CD4-positive, alpha-beta memory T cell (primary cell): ENCODE measurements around the gene IQGAP2. TPM values are rescaled to one million over a fixed set of nuclear protein-coding genes. Genes with fewer than 3 reads are reported as not detected.

ENCODE experiments used
- CTCF ChIA-PET: fragments of 350-600 bp; sonication (Branson Sonifier 250); formaldehyde crosslinking; loops from one replicate; lab custom pipeline; 2021; ENCODE audit warnings: inconsistent platforms; ENCODE audit not compliant: partially characterized antibody; lab: Charles Lee
- POLR2A ChIA-PET: fragments of 350-600 bp; sonication (Branson Sonifier 250); formaldehyde crosslinking; loops from one replicate; lab custom pipeline; 2021; ENCODE audit not compliant: partially characterized antibody; lab: Charles Lee
- DNase-seq, 5 donors: peaks; one replicate each; pipeline versions ENCODE4 v3.0.0 to v3.0.0-alpha.2; 2020 to 2022; ENCODE audit warnings: mixed read lengths in 1 of 5
- H3K27ac ChIP-seq: one replicate; pipeline ENCODE4 v1.7.0; 2013; ENCODE audit warnings: low read depth, low read length
- H3K27me3 ChIP-seq: 2 replicates; pipeline ENCODE4 v1.7.0; 2013; ENCODE audit warnings: mild to moderate bottlenecking, low read length, moderate library complexity; ENCODE audit not compliant: insufficient read depth
- H3K36me3 ChIP-seq: 2 replicates; pipeline ENCODE4 v1.7.0; 2013; ENCODE audit warnings: mild to moderate bottlenecking, low read length, moderate library complexity; ENCODE audit not compliant: insufficient read depth
- H3K4me1 ChIP-seq: 2 replicates; pipeline ENCODE4 v1.7.0; 2013; ENCODE audit warnings: mild to moderate bottlenecking, low read length, moderate library complexity; ENCODE audit not compliant: insufficient read depth
- H3K4me3 ChIP-seq, 2 donors: one replicate each; pipeline ENCODE4 v1.7.0; 2013; ENCODE audit warnings: low read length in 2 of 2, mild to moderate bottlenecking in 1 of 2
- H3K9me3 ChIP-seq, 2 donors: one replicate each; pipeline ENCODE4 v1.7.0; 2013; ENCODE audit warnings: low read length in 2 of 2, control low read depth in 1 of 2; ENCODE audit not compliant: control insufficient read depth in 1 of 2
- H3K27ac Mint-ChIP-seq, 7 donors: one replicate each; pipeline ENCODE4 v1.8.0; 2020 to 2021; ENCODE audit warnings: mixed read lengths in 7 of 7, mild to moderate bottlenecking in 6 of 7, inconsistent platforms in 3 of 7, moderate library complexity in 3 of 7
- H3K27me3 Mint-ChIP-seq, 2 donors: one replicate each; pipeline ENCODE4 v1.8.0; 2020 to 2021; ENCODE audit warnings: mixed read lengths in 2 of 2
- H3K36me3 Mint-ChIP-seq, 2 donors: one replicate each; pipeline ENCODE4 v1.8.0; 2020 to 2021; ENCODE audit warnings: mixed read lengths in 2 of 2, inconsistent platforms in 1 of 2, mild to moderate bottlenecking in 1 of 2
- H3K4me1 Mint-ChIP-seq, 4 donors: one replicate each; pipeline ENCODE4 v1.8.0; 2020 to 2021; ENCODE audit warnings: mixed read lengths in 4 of 4, mild to moderate bottlenecking in 1 of 4
- H3K4me3 Mint-ChIP-seq, 8 donors: one replicate each; pipeline ENCODE4 v1.8.0; 2020 to 2021; ENCODE audit warnings: mixed read lengths in 8 of 8, mild to moderate bottlenecking in 7 of 8, moderate library complexity in 6 of 8, inconsistent platforms in 3 of 8
- H3K9me3 Mint-ChIP-seq, 8 donors: one replicate each; pipeline ENCODE4 v1.8.0; 2020 to 2021; ENCODE audit warnings: mixed read lengths in 8 of 8, mild to moderate bottlenecking in 5 of 8, inconsistent platforms in 3 of 8, moderate library complexity in 1 of 8
- intact Hi-C: fragments of 100-400 bp; cut with micrococcal nuclease; formaldehyde crosslinking; loops from one replicate; pipeline ENCODE4 v1.15.1; 2023
- polyA plus RNA-seq, 2 donors: library from polyadenylated mRNA; unstranded; fragments of 300-500 nt; fragmentation: Illumina TruSeq; gene quantifications; one replicate each; pipeline ENCODE4 v1.2.3, GENCODE V29; 2021
- total RNA-seq, 2 experiments: library from RNA; stranded (reverse); gene quantifications; one replicate each; pipeline ENCODE4 v1.2.3, GENCODE V29; 2021

IQGAP2 gene
- total and polyA plus RNA-seq, 4 experiments from 2014 or later, result 24.7 to 126 (median 98.5) TPM

DNA sequence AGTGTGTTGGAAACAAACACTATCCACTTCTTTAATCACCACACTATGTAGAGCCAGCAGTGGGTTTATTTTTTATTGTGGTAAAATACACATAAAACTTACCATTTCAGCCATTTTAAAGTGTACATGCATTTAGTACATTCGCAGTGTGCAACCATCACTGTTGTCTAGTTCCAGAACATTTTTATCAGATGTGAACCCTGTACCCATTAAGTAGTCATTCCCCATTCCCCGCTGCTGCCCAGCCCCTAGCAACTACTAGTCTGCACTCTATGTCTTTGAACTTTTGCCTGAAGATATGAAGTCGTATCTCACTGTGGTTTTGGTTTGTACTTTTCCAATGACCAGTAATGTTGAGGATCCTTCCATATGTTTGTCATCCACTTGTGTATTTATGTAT, 282.6 kb downstream of the IQGAP2 start:
- no peak for DNase-seq
- intact Hi-C loops, result no loop called here
- H3K27ac ChIP-seq, result no peak overlapping the region
- H3K9me3 ChIP-seq, result no peaks in the 10 kb centered on the region
- peaks cover 6% of the 10 kb centered on the region for H3K36me3 ChIP-seq
- H3K36me3 Mint-ChIP-seq, result peaks cover 63 to 77% of the 10 kb centered on the region in 2 donors
- H3K27me3 ChIP-seq, result no peaks in the 10 kb centered on the region
- H3K4me1 Mint-ChIP-seq, result peaks cover 0 to 6% (median 1%) of the 10 kb centered on the region in 4 donors
- peak overlapping the region in 2 of 7 donors; percentile 3 to 79 for H3K27ac Mint-ChIP-seq
- no peaks in the 10 kb centered on the region for H3K4me1 ChIP-seq
- CTCF ChIA-PET, result no interaction called here
- H3K9me3 Mint-ChIP-seq, result no peaks in the 10 kb centered on the region
- no peaks in the 10 kb centered on the region for H3K27me3 Mint-ChIP-seq
- POLR2A ChIA-PET, result no interaction called here
- no peak overlapping the region for H3K4me3 ChIP-seq
- H3K4me3 Mint-ChIP-seq, result peak overlapping the region in 1 of 8 donors; percentile 21

DNA sequence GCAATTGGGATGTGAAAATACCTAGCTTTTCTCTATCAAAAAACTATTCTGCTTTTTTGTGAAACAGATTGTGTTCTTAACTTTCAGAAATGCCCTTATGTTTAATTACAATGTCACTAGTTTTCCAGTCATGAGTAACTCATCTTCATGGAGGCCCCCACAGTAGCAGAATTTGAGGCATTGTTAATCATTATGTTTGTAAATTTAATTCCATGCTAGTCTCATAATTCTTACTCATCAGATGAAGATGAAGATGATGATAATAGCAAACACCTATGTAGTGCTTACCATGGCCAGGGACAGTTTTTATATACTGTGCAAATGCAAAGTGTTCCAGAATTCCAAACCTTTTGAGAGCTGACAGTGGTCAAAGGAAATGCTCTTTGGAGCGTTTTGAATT, 285.1 kb downstream of the IQGAP2 start:
- no peaks in the 10 kb centered on the region for H3K9me3 ChIP-seq
- no peaks in the 10 kb centered on the region for H3K27me3 ChIP-seq
- POLR2A ChIA-PET, result no interaction called here
- no peak overlapping the region for H3K4me3 ChIP-seq
- H3K36me3 ChIP-seq, result peaks cover 11% of the 10 kb centered on the region
- Mint-ChIP-seq H3K9me3 (no peaks in the 10 kb centered on the region), H3K27ac (no peak overlapping the region), H3K4me3 (no peak overlapping the region), H3K36me3 (peaks cover 55 to 87% of the 10 kb centered on the region in 2 donors), H3K4me1 (peaks cover 0 to 11% (median 3%) of the 10 kb centered on the region in 4 donors), H3K27me3 (no peaks in the 10 kb centered on the region)
- CTCF ChIA-PET, result interaction anchor here (0.7 to 0.9 kb wide), 2 partner anchors 51 to 86 kb away, joined by 3 to 4 read pairs; no protein-coding TSS in a partner anchor
- intact Hi-C loops, result no loop called here
- DNase-seq, result no peak
- H3K4me1 ChIP-seq, result no peaks in the 10 kb centered on the region
- H3K27ac ChIP-seq, result no peak overlapping the region

DNA sequence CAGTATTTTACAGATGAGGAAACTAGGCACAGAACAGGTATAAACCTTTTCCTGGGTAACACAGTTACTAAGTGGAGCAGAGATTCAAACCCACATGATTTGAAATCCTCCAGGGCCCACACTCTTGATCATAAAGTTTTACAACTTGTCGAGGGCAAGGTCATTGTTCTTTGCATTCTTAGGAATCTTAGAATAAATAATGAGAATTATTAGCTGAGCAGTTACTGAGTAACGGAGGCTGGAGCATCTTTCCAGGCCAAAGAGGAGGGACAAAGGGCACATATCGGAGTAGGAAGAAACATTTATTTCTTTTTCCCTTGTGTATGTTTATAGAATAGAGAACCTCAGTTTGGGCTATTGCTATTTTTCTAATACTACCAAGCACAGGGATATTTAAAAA, 285.8 kb downstream of the IQGAP2 start:
- Mint-ChIP-seq H3K4me3 (no peak overlapping the region), H3K27ac (no peak overlapping the region), H3K9me3 (no peaks in the 10 kb centered on the region), H3K36me3 (peaks cover 48 to 87% of the 10 kb centered on the region in 2 donors), H3K4me1 (peaks cover 0 to 11% (median 3%) of the 10 kb centered on the region in 4 donors), H3K27me3 (no peaks in the 10 kb centered on the region)
- H3K4me1 ChIP-seq, result no peaks in the 10 kb centered on the region
- H3K36me3 ChIP-seq, result peaks cover 17% of the 10 kb centered on the region
- H3K27ac ChIP-seq, result no peak overlapping the region
- no peaks in the 10 kb centered on the region for H3K27me3 ChIP-seq
- no peak for DNase-seq
- no peak overlapping the region for H3K4me3 ChIP-seq
- ChIA-PET POLR2A (no interaction called here), CTCF (interaction anchor here (0.7 kb wide), 1 partner anchor 86 kb away, joined by 3 read pairs; no protein-coding TSS in a partner anchor)
- H3K9me3 ChIP-seq, result no peaks in the 10 kb centered on the region
- intact Hi-C loops, result no loop called here

DNA sequence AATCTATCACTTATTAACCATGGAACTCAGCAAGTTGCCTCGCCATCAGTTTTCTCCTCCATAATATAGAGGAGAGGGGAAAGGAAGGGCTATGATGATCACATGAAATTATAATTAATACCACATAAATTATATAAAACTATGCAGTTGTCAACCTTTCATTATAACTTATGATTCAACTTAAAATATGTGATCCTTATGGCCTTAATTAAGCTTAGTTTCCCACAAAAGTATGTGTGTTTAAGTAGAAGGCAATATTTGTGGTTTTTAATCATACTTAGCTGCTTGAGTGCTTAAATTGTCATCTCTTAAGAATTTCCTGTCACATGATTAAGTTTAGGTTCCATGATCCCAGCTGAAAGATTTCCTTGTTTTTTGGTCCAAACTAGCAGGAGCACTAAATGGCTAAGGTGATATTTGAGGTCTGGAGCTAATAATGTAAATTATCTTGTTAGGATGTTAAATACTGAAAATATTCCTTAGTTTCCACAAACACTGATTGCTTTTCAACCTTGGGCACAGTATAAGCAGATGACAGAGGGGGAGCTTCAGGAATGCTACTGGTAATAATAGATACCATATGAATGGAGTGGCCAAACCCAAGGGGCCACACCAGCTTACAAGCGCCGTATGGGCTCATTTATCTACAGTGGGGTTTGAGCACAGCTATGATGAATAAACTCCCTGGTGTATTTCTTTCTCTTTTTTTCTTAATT, 286.4 kb downstream of the IQGAP2 start:
- Histone ChIP-seq H3K27ac (no peak overlapping the region), H3K36me3 (peaks cover 21% of the 10 kb centered on the region), H3K4me3 (no peak overlapping the region), H3K4me1 (no peaks in the 10 kb centered on the region), H3K9me3 (no peaks in the 10 kb centered on the region), H3K27me3 (no peaks in the 10 kb centered on the region)
- no peak for DNase-seq
- CTCF ChIA-PET, result interaction anchor here (0.7 to 5.1 kb wide), 4 partner anchors 21 to 87 kb away, joined by 3 to 20 read pairs (median 4); no protein-coding TSS in a partner anchor
- Mint-ChIP-seq H3K27me3 (no peaks in the 10 kb centered on the region), H3K4me1 (peaks cover 0 to 11% (median 3%) of the 10 kb centered on the region in 4 donors), H3K4me3 (no peak overlapping the region), H3K36me3 (peaks cover 44 to 83% of the 10 kb centered on the region in 2 donors), H3K9me3 (no peaks in the 10 kb centered on the region), H3K27ac (peak overlapping the region in 1 of 7 donors; percentile 29)
- POLR2A ChIA-PET, result no interaction called here
- intact Hi-C loops, result no loop called here

DNA sequence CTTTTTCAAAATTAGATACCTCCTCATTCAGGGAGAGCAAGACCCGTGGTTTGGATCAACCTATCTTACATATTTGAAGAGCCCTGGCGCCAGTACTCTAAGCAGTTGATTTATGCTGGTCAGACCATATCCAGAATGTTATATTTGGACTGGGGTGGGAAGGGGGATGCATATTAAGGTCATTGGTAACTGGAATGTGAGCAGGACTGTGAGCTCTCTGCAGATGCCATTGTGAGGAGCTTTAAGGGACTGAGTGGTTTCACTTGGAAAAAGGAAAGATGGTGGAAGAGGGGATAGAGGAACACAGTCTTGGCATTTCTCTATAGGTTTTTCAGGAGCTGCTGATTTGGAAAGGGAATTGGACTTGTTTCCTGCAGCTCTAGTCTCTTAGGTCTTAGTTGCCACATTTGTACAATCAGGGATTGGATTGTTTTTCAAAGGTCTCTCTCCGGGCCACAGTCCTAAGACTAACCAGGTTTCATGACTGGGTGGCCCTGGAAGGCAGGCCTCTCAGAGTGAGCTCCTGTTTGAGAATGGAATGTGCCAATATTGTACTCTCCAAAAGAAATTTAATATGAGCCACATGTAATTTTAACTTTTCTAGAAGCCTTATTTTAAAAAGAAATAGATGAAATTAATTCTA, 287.1 kb downstream of the IQGAP2 start:
- Mint-ChIP-seq H3K27me3 (no peaks in the 10 kb centered on the region), H3K27ac (peak overlapping the region in 1 of 7 donors; percentile 29), H3K36me3 (peaks cover 45 to 83% of the 10 kb centered on the region in 2 donors), H3K9me3 (no peaks in the 10 kb centered on the region), H3K4me1 (peaks cover 0 to 11% (median 4%) of the 10 kb centered on the region in 4 donors), H3K4me3 (no peak overlapping the region)
- no peak overlapping the region for H3K4me3 ChIP-seq
- POLR2A ChIA-PET, result interaction anchor here (2.5 kb wide), 1 partner anchor 84 kb away, joined by 9 read pairs; no protein-coding TSS in a partner anchor
- H3K27me3 ChIP-seq, result no peaks in the 10 kb centered on the region
- H3K36me3 ChIP-seq, result peaks cover 22% of the 10 kb centered on the region
- no peak overlapping the region for H3K27ac ChIP-seq
- CTCF ChIA-PET, result interaction anchor here (1.3 to 5.1 kb wide), 3 partner anchors 22 to 85 kb away, joined by 4 to 20 read pairs (median 4); no protein-coding TSS in a partner anchor
- intact Hi-C loops, result no loop called here
- no peaks in the 10 kb centered on the region for H3K4me1 ChIP-seq
- no peak for DNase-seq
- H3K9me3 ChIP-seq, result no peaks in the 10 kb centered on the region

DNA sequence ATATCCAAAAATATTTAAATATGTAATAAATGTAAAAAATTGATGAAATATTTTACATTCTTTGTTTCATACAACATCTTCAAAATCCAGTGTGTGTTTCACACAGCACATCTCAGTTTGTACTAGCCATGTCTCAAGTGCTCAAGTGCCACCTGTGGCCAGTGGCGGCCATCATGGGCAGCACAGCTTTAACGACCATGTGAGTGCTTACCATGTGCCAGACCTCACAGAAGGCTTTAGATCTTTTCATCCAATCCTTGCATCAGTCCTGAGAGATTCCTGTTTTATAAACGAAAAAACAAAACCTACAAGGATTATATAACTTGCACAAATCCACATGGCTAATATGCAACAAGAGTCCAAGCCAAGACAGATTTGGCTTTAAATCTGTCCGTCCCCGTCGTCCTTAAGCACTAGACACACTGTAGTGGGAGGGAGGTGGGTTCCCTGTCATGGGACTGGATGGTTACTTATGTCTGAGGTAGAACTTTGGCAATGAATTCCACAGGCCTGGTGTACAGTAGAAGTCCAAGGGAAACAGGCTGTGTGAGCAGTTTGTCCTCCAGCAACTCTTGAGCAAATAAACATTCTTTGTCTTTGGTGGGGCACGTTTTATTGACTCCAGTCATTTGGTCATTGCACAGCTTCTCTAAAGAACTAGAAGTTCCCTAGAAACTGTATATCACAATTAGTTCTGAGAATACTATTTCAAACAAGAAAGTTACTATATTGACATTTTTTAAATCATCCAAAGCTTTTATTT, 287.8 kb downstream of the IQGAP2 start:
- intact Hi-C loops, result no loop called here
- no peak overlapping the region for H3K4me3 Mint-ChIP-seq
- H3K27ac ChIP-seq, result no peak overlapping the region
- H3K4me1 Mint-ChIP-seq, result peaks cover 0 to 11% (median 4%) of the 10 kb centered on the region in 4 donors
- H3K27me3 ChIP-seq, result no peaks in the 10 kb centered on the region
- no peaks in the 10 kb centered on the region for H3K4me1 ChIP-seq
- H3K27me3 Mint-ChIP-seq, result no peaks in the 10 kb centered on the region
- H3K9me3 ChIP-seq, result no peaks in the 10 kb centered on the region
- H3K4me3 ChIP-seq, result no peak overlapping the region
- DNase-seq, result no peak
- H3K36me3 ChIP-seq, result peaks cover 28% of the 10 kb centered on the region
- H3K27ac Mint-ChIP-seq, result peak overlapping the region in 2 of 7 donors; percentile 17 to 42
- no peaks in the 10 kb centered on the region for H3K9me3 Mint-ChIP-seq
- CTCF ChIA-PET, result interaction anchor here (1.3 to 5.1 kb wide), 3 partner anchors 22 to 84 kb away, joined by 4 to 20 read pairs (median 4); no protein-coding TSS in a partner anchor
- H3K36me3 Mint-ChIP-seq, result peaks cover 45 to 84% of the 10 kb centered on the region in 2 donors
- POLR2A ChIA-PET, result interaction anchor here (2.5 kb wide), 1 partner anchor 84 kb away, joined by 9 read pairs; no protein-coding TSS in a partner anchor
